NB4 (cell line): Measurements from ENCODE around the gene TRANK1.

Experiments
- MYC ChIP-seq: IDR thresholded peaks from 2 replicates; pipeline ENCODE4 v1.6.1; 2011; ENCODE audit warnings: low read depth, low read length
- POLR2A ChIP-seq: IDR thresholded peaks from 2 replicates; pipeline ENCODE4 v1.6.1; 2011; ENCODE audit warnings: mild to moderate bottlenecking; ENCODE audit not compliant: insufficient read length; ENCODE audit errors: extremely low read depth
- TF ChIP-seq, protein P1 (sequence below): IDR thresholded peaks from one replicate; pipeline ENCODE4 v1.5.1; 2012; ENCODE audit warnings: low read depth, low read length

DNA sequence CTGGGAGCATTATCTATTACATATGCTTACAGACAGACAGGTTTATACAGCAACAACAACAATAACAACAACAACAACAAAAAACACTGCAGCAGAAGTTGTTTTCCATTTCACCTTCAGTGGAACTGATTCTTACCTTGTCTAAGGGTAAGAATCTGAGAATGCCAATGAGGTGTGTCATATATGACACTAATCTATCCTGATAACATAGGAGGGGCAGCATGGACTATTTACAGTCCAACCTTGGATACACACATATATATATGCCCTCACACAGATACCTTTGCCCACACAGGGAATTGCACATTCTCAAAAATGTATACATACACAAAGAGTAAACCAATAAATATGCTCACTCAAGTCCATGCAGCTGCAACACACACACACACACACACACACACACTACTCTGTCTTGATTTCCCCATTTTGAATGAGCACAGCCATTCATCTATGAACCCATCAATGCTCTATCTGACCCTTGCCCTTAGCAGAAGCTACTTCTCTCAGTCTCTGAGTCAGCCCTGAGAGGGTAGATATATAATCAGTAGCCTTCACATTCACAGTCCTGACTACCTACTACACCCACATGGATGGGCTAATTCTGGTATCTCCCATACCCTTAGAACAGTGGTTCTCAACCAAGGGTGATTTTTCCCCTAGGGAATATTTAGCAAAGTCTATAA, 9.7 kb upstream of the TRANK1 start:
- TF ChIP-seq, protein P1, sequence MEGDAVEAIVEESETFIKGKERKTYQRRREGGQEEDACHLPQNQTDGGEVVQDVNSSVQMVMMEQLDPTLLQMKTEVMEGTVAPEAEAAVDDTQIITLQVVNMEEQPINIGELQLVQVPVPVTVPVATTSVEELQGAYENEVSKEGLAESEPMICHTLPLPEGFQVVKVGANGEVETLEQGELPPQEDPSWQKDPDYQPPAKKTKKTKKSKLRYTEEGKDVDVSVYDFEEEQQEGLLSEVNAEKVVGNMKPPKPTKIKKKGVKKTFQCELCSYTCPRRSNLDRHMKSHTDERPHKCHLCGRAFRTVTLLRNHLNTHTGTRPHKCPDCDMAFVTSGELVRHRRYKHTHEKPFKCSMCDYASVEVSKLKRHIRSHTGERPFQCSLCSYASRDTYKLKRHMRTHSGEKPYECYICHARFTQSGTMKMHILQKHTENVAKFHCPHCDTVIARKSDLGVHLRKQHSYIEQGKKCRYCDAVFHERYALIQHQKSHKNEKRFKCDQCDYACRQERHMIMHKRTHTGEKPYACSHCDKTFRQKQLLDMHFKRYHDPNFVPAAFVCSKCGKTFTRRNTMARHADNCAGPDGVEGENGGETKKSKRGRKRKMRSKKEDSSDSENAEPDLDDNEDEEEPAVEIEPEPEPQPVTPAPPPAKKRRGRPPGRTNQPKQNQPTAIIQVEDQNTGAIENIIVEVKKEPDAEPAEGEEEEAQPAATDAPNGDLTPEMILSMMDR: no peak
- no peak for TF ChIP-seq POLR2A
- no peak for TF ChIP-seq MYC
